Peyer's patch (tissue), 4 donors: ENCODE measurements around the gene SPDEF. TPM values are rescaled to one million over a fixed set of nuclear protein-coding genes. Genes with fewer than 3 reads are reported as not detected.

Experiments used
- DNase-seq, 3 donors: peaks; one replicate each; pipeline ENCODE4 v3.0.0-alpha.2; 2017 to 2019
- H3K27ac ChIP-seq, 4 donors: fragments of 200-600 bp; sonication (generic); one replicate each; pipeline ENCODE4 v1.5.1; 2016 to 2019
- H3K27me3 ChIP-seq, 2 donors: fragments of 200-600 bp; sonication (generic); one replicate each; pipeline ENCODE4 v1.5.1; 2019
- H3K36me3 ChIP-seq, 3 donors: fragments of 200-600 bp; sonication (generic); one replicate each; pipeline ENCODE4 v1.5.1; 2016 to 2019
- H3K4me1 ChIP-seq, 4 donors: fragments of 200-600 bp; sonication (generic); one replicate each; pipeline ENCODE4 v1.5.1; 2016 to 2019
- H3K4me3 ChIP-seq, 4 donors: fragments of 200-600 bp; sonication (generic); 1 replicate in 3 of 4; 2 replicates in 1 of 4; pipeline ENCODE4 v1.5.1; 2016 to 2019; ENCODE audit warnings: mild to moderate bottlenecking in 1 of 4
- H3K9me3 ChIP-seq, 4 donors: fragments of 200-600 bp; sonication (generic); one replicate each; pipeline ENCODE4 v1.5.1; 2016 to 2019; ENCODE audit warnings: mild to moderate bottlenecking in 1 of 4
- CTCF ChIP-seq, 6 experiments: fragments of 450-650 bp in 4 of 6; fragments of 200-600 bp in 2 of 6; sonication (generic) in 1 of 6; IDR thresholded peaks; one replicate each; pipeline ENCODE4 v1.5.1; 2017 to 2019; ENCODE audit warnings: antibody characterized with exemption in 6 of 6, mild to moderate bottlenecking in 3 of 6, moderate library complexity in 1 of 6
- POLR2A ChIP-seq, 2 donors: fragments of 450-650 bp; IDR thresholded peaks; one replicate each; pipeline ENCODE4 v1.5.1; 2017; ENCODE audit warnings: antibody characterized with exemption in 2 of 2, mild to moderate bottlenecking in 2 of 2, moderate library complexity in 2 of 2
- total RNA-seq, 4 donors: library from RNA; depleted of rRNA; stranded (reverse); fragments of >200 nt; gene quantifications; one replicate each; pipeline ENCODE4 v1.1.0, GENCODE V29; 2016

SPDEF gene
- total RNA-seq, 4 donors from 2014 or later = 29.7 to 58.7 (median 39.0) TPM

GRCh38 chr6:34571388-34571787, 15.3 kb upstream of the SPDEF start:
- no peak for TF ChIP-seq POLR2A (IDR thresholded peaks at IDR 0.05)
- TF ChIP-seq CTCF (IDR thresholded peaks at IDR 0.05) = no peak
- no peak overlapping the region for H3K4me3 ChIP-seq
- H3K9me3 ChIP-seq = no peaks in the 10 kb centered on the region
- H3K27ac ChIP-seq = no peak overlapping the region
- H3K27me3 ChIP-seq = no peaks in the 10 kb centered on the region
- DNase-seq = no peak
- H3K36me3 ChIP-seq = no peaks in the 10 kb centered on the region
- H3K4me1 ChIP-seq = no peaks in the 10 kb centered on the region

- DNase-seq = peak in 2 of 3 donors; percentile 65 to 69
- Histone ChIP-seq H3K36me3 (no peaks in the 10 kb centered on the region), H3K27me3 (no peaks in the 10 kb centered on the region), H3K4me1 (no peaks in the 10 kb centered on the region), H3K27ac (no peak overlapping the region), H3K9me3 (no peaks in the 10 kb centered on the region), H3K4me3 (no peak overlapping the region)
- TF ChIP-seq POLR2A (IDR thresholded peaks at IDR 0.05) (no peak), CTCF (IDR thresholded peaks at IDR 0.05) (no peak)
These were observed 14.1 kb upstream of the SPDEF start for GRCh38 chr6:34570066-34570833.

- H3K36me3 ChIP-seq = no peaks in the 10 kb centered on the region
- no peak overlapping the region for H3K4me3 ChIP-seq
- TF ChIP-seq POLR2A (IDR thresholded peaks at IDR 0.05) = no peak
- H3K27ac ChIP-seq = no peak overlapping the region
- H3K27me3 ChIP-seq = no peaks in the 10 kb centered on the region
- DNase-seq = no peak
- H3K9me3 ChIP-seq = no peaks in the 10 kb centered on the region
- H3K4me1 ChIP-seq = no peaks in the 10 kb centered on the region
These were observed 13.3 kb upstream of the SPDEF start for GRCh38 chr6:34569361-34569973.

- no peak for DNase-seq
- no peaks in the 10 kb centered on the region for H3K4me1 ChIP-seq
- H3K4me3 ChIP-seq = no peak overlapping the region
- TF ChIP-seq CTCF (IDR thresholded peaks at IDR 0.05) (no peak), POLR2A (IDR thresholded peaks at IDR 0.05) (no peak)
- H3K27me3 ChIP-seq = no peaks in the 10 kb centered on the region
- H3K9me3 ChIP-seq = no peaks in the 10 kb centered on the region
- H3K27ac ChIP-seq = no peak overlapping the region
- no peaks in the 10 kb centered on the region for H3K36me3 ChIP-seq
These were observed 12.4 kb upstream of the SPDEF start for GRCh38 chr6:34568341-34569201.

GRCh38 chr6:34566830-34567546, 10.9 kb upstream of the SPDEF start:
- H3K27ac ChIP-seq = no peak overlapping the region
- no peaks in the 10 kb centered on the region for H3K27me3 ChIP-seq
- no peaks in the 10 kb centered on the region for H3K9me3 ChIP-seq
- H3K4me3 ChIP-seq = no peak overlapping the region
- no peaks in the 10 kb centered on the region for H3K4me1 ChIP-seq
- DNase-seq = no peak
- H3K36me3 ChIP-seq = no peaks in the 10 kb centered on the region
- TF ChIP-seq POLR2A (IDR thresholded peaks at IDR 0.05) (no peak), CTCF (IDR thresholded peaks at IDR 0.05) (no peak)
